PC-3 (cell line): ENCODE measurements around the gene RSL1D1. TPM values are rescaled to one million over a fixed set of nuclear protein-coding genes. Genes with fewer than 3 reads are reported as not detected.

ENCODE experiments used
- ATAC-seq: fragments of 200-7000 bp; cut with Tn5 transposase; 2 replicates; pipeline ENCODE4 v1.9.1; 2020; ENCODE audit warnings: mild to moderate bottlenecking, moderate library complexity
- BruUV-seq: library from RNA; stranded (reverse); fragments of 400-500 nt; replicated peaks from 2 replicates; lab custom pipeline; 2021; lab: Mats Ljungman, UMichigan
- CTCF ChIA-PET: fragments of 300-600 bp; sonication (Branson Sonifier 250); formaldehyde crosslinking; loops from one replicate; lab custom pipeline; 2022; ENCODE audit warnings: antibody characterized with exemption; lab: Charles Lee
- POLR2A ChIA-PET: fragments of 300-600 bp; sonication (Branson Sonifier 250); formaldehyde crosslinking; loops from one replicate; lab custom pipeline; 2022; ENCODE audit warnings: antibody characterized with exemption; ENCODE audit not compliant: unreplicated experiment; lab: Charles Lee
- DNase-seq: peaks from one replicate; pipeline ENCODE4 v3.0.0-alpha.2; 2015
- H2AFZ ChIP-seq: fragments of 300-600 bp; sonication (generic); 2 replicates; pipeline ENCODE4 v1.6.0; 2016; ENCODE audit warnings: antibody characterized with exemption, low read length
- H3F3A ChIP-seq: fragments of 300-600 bp; sonication (generic); one replicate; pipeline ENCODE4 v1.6.0; 2017; ENCODE audit warnings: antibody characterized with exemption, low read length, control low read depth, mild to moderate bottlenecking; ENCODE audit not compliant: unreplicated experiment
- H3K27ac ChIP-seq: fragments of 300-600 bp; sonication (generic); 2 replicates; pipeline ENCODE4 v1.5.1; 2016; ENCODE audit warnings: mild to moderate bottlenecking, low read length
- H3K27me3 ChIP-seq: fragments of 300-600 bp; sonication (generic); 2 replicates; pipeline ENCODE4 v1.6.1; 2016; ENCODE audit warnings: low read length, mixed read lengths
- H3K36me3 ChIP-seq: fragments of 300-600 bp; sonication (generic); 2 replicates; pipeline ENCODE4 v1.6.1; 2016; ENCODE audit warnings: low read depth, mixed run types, low read length, mixed read lengths
- H3K4me1 ChIP-seq: fragments of 300-600 bp; sonication (generic); 2 replicates; pipeline ENCODE4 v1.5.1; 2016; ENCODE audit warnings: low read length; ENCODE audit not compliant: insufficient read depth
- H3K4me2 ChIP-seq: fragments of 300-600 bp; sonication (generic); 2 replicates; pipeline ENCODE4 v1.6.0; 2016; ENCODE audit warnings: low read length
- H3K4me3 ChIP-seq: fragments of 300-600 bp; sonication (generic); 2 replicates; pipeline ENCODE4 v1.5.1; 2016; ENCODE audit warnings: mild to moderate bottlenecking, low read length, mixed read lengths
- H3K79me2 ChIP-seq: fragments of 300-600 bp; sonication (generic); 2 replicates; pipeline ENCODE4 v1.6.1; 2017; ENCODE audit warnings: low read length, mixed read lengths
- H3K9ac ChIP-seq: fragments of 300-600 bp; sonication (generic); 2 replicates; pipeline ENCODE4 v1.6.0; 2016; ENCODE audit warnings: mild to moderate bottlenecking, low read length
- H3K9me2 ChIP-seq: fragments of 300-600 bp; sonication (generic); replicated peaks from 2 replicates; pipeline ENCODE4 v1.6.1; 2016; ENCODE audit warnings: mixed run types, low read length, mixed read lengths
- H3K9me3 ChIP-seq: fragments of 300-600 bp; sonication (generic); 2 replicates; pipeline ENCODE4 v1.6.1; 2016; ENCODE audit warnings: low read length, mixed read lengths
- H4K20me1 ChIP-seq: fragments of 300-600 bp; sonication (generic); 2 replicates; pipeline ENCODE4 v1.6.1; 2016; ENCODE audit warnings: low read length, mixed read lengths
- CTCF ChIP-seq: fragments of 300-600 bp; sonication (generic); conservative IDR thresholded peaks from 2 replicates; pipeline ENCODE4 v1.5.1; 2017; ENCODE audit warnings: antibody characterized with exemption, low read depth, mild to moderate bottlenecking, low read length
- EZH2 ChIP-seq: fragments of 300-600 bp; sonication (generic); IDR thresholded peaks from one replicate; pipeline ENCODE4 v1.6.1; 2017; ENCODE audit warnings: antibody characterized with exemption, mild to moderate bottlenecking, low read length; ENCODE audit not compliant: unreplicated experiment
- EZH2phosphoT487 ChIP-seq: fragments of 300-600 bp; sonication (generic); IDR thresholded peaks from 2 replicates; pipeline ENCODE4 v1.6.1; 2018; ENCODE audit warnings: mild to moderate bottlenecking, antibody characterized with exemption, low read length, borderline replicate concordance
- intact Hi-C: fragments of 100-400 bp; cut with micrococcal nuclease; formaldehyde crosslinking; loops from 2 replicates; pipeline ENCODE4 v1.9.0; 2023
- total RNA-seq: library from RNA; depleted of rRNA; stranded (reverse); fragments of >200 nt; gene quantifications from 2 replicates; pipeline ENCODE4 v1.2.3, GENCODE V29; 2014

The RSL1D1 gene
- total RNA-seq, 1 experiment from 2014 or later: 75.9 TPM

- Histone ChIP-seq H3K4me3 (no peak overlapping the region), H3K27me3 (no peaks in the 10 kb centered on the region), H4K20me1 (peaks cover 12% of the 10 kb centered on the region; the same call in 1 of the 2 replicates), H3K79me2 (peaks cover 20% of the 10 kb centered on the region), H3K4me2 (no peak overlapping the region), H3K9me2 (no peaks in the 10 kb centered on the region), H3K27ac (no peak overlapping the region), H3K4me1 (peaks cover 4% of the 10 kb centered on the region; the same call in 1 of the 2 replicates), H2AFZ (no peak overlapping the region), H3F3A (no peaks in the 10 kb centered on the region), H3K9ac (no peak overlapping the region), H3K36me3 (peaks cover 75% of the 10 kb centered on the region), H3K9me3 (no peaks in the 10 kb centered on the region)
- CTCF ChIA-PET: no interaction called here
- DNase-seq: no peak
- intact Hi-C loops: no loop called here
- no peak for ATAC-seq
- POLR2A ChIA-PET: interaction anchor here (0.6 kb wide), 1 partner anchor 44 kb away, joined by 3 read pairs; the partner anchor contains the start of gene ZC3H7A
- TF ChIP-seq EZH2phosphoT487 (no peak), CTCF (no peak), EZH2 (no peak)
- BruUV-seq: no TSS peak
Measured at GRCh38 chr16:11841026-11841425, 10.3 kb downstream of the RSL1D1 start.

GRCh38 chr16:11836650-11837244 is 14.6 kb downstream of the RSL1D1 start:
- H3K27me3 ChIP-seq: no peaks in the 10 kb centered on the region
- no peak overlapping the region for H3K4me2 ChIP-seq
- intact Hi-C loops: no loop called here
- 0 out of 2 replicates have a peak, but pooled peaks cover 5% of the 10 kb centered on the region for H4K20me1 ChIP-seq
- peaks cover 4% of the 10 kb centered on the region; the same call in 1 of the 2 replicates for H3K4me1 ChIP-seq
- H3K9ac ChIP-seq: no peak overlapping the region
- H3F3A ChIP-seq: no peaks in the 10 kb centered on the region
- H3K27ac ChIP-seq: no peak overlapping the region
- H3K9me2 ChIP-seq: no peaks in the 10 kb centered on the region
- DNase-seq: peak; percentile 32
- TF ChIP-seq EZH2: no peak
- no peak for TF ChIP-seq CTCF
- TF ChIP-seq EZH2phosphoT487: no peak
- H2AFZ ChIP-seq: no peak overlapping the region
- 0 out of 2 replicates have a peak, but pooled peaks cover 3% of the 10 kb centered on the region for H3K79me2 ChIP-seq
- no peaks in the 10 kb centered on the region for H3K9me3 ChIP-seq
- no peak overlapping the region for H3K4me3 ChIP-seq
- H3K36me3 ChIP-seq: peaks cover 46% of the 10 kb centered on the region
- ATAC-seq: peak; percentile 70
- ChIA-PET CTCF (no interaction called here), POLR2A (interaction anchor here (0.5 kb wide), 1 partner anchor 9 kb away, joined by 19 read pairs; no protein-coding TSS in a partner anchor)
- no TSS peak for BruUV-seq
